NK-92 (cell line): ENCODE measurements around the gene CORO6.

Experiments
- DNase-seq: peaks from one replicate; lab custom pipeline; 2025; ENCODE audit not compliant: unreplicated experiment; lab: John Stamatoyannopoulos, UW

The CORO6 gene

GRCh38 chr17:29578626-29579485 is 43.9 kb downstream of the CORO6 start:
- DNase-seq: no peak

- no peak for DNase-seq
Observed at GRCh38 chr17:29577385-29578211, 45.1 kb downstream of the CORO6 start.

GRCh38 chr17:29577001-29577370 is 45.7 kb downstream of the CORO6 start:
- no peak for DNase-seq

- DNase-seq: no peak
Observed at GRCh38 chr17:29576214-29577000, 46.3 kb downstream of the CORO6 start.

- no peak for DNase-seq
Observed at GRCh38 chr17:29575511-29576213, 47.0 kb downstream of the CORO6 start.

GRCh38 chr17:29574732-29575510 is 47.8 kb downstream of the CORO6 start:
- DNase-seq: no peak

- no peak for DNase-seq
Observed at GRCh38 chr17:29573871-29574731, 48.6 kb downstream of the CORO6 start.

GRCh38 chr17:29573558-29573869 is 49.2 kb downstream of the CORO6 start:
- DNase-seq: no peak

- DNase-seq: no peak
Observed at GRCh38 chr17:29572691-29573557, 49.8 kb downstream of the CORO6 start.

- no peak for DNase-seq
Observed at GRCh38 chr17:29571883-29572681, 50.6 kb downstream of the CORO6 start.

GRCh38 chr17:29571486-29571882 is 51.2 kb downstream of the CORO6 start:
- DNase-seq: no peak

- DNase-seq: no peak
Observed at GRCh38 chr17:29570521-29570920, 52.2 kb downstream of the CORO6 start.

- DNase-seq: no peak
Observed at GRCh38 chr17:29569245-29569950, 53.3 kb downstream of the CORO6 start.

GRCh38 chr17:29568331-29569244 is 54.1 kb downstream of the CORO6 start, which contains the start of gene TP53I13:
TP53I13 (plus strand) TSS chr17:29568701; CDS start chr17:29568759, 58 bp downstream.
- DNase-seq: no peak

GRCh38 chr17:29567554-29568330 is 55.0 kb downstream of the CORO6 start:
- no peak for DNase-seq
